Neural crest cell (in vitro differentiated cells): Measurements from ENCODE around the gene HEATR5A. TPM values are rescaled to one million over a fixed set of nuclear protein-coding genes. Genes with fewer than 3 reads are reported as not detected.

Experiments
- DNase-seq: peaks from one replicate; pipeline ENCODE4 v3.0.0; 2021; ENCODE audit warnings: low read depth, mixed read lengths, low spot score
- H3K27ac Mint-ChIP-seq: one replicate; pipeline ENCODE4 v1.8.0; 2021; ENCODE audit warnings: mild to moderate bottlenecking, mixed read lengths; ENCODE audit not compliant: unreplicated experiment
- H3K27me3 Mint-ChIP-seq: 2 replicates; pipeline ENCODE4 v1.8.0; 2021; ENCODE audit warnings: low read depth, mild to moderate bottlenecking, mixed read lengths
- H3K36me3 Mint-ChIP-seq: 2 replicates; pipeline ENCODE4 v1.8.0; 2021; ENCODE audit warnings: low read depth, mild to moderate bottlenecking, mixed read lengths
- H3K4me1 Mint-ChIP-seq: 2 replicates; pipeline ENCODE4 v1.8.0; 2021; ENCODE audit warnings: mixed read lengths
- H3K4me3 Mint-ChIP-seq: one replicate; pipeline ENCODE4 v1.8.0; 2021; ENCODE audit warnings: mild to moderate bottlenecking, mixed read lengths
- H3K9me3 Mint-ChIP-seq: 2 replicates; pipeline ENCODE4 v1.8.0; 2021; ENCODE audit warnings: mixed read lengths
- total RNA-seq: library from RNA; stranded (reverse); gene quantifications from 2 replicates; pipeline ENCODE4 v1.2.1, GENCODE V29; 2021
- TF ChIP-seq, protein P1 (sequence below): fragments of 200-600 bp; sonication (generic); conservative IDR thresholded peaks from 2 replicates; pipeline ENCODE4 v1.5.0; 2021; ENCODE audit warnings: antibody characterized with exemption, mild to moderate bottlenecking

The HEATR5A gene
- total RNA-seq, 1 donor from 2014 or later, result 32.6 TPM

GRCh38 chr14:31395119-31395518 lies 25.2 kb downstream of the HEATR5A start:
- Mint-ChIP-seq H3K27ac (no peak overlapping the region), H3K4me1 (no peaks in the 10 kb centered on the region), H3K27me3 (no peaks in the 10 kb centered on the region), H3K4me3 (no peak overlapping the region), H3K9me3 (no peaks in the 10 kb centered on the region), H3K36me3 (peaks cover 2% of the 10 kb centered on the region)
- TF ChIP-seq, protein P1, sequence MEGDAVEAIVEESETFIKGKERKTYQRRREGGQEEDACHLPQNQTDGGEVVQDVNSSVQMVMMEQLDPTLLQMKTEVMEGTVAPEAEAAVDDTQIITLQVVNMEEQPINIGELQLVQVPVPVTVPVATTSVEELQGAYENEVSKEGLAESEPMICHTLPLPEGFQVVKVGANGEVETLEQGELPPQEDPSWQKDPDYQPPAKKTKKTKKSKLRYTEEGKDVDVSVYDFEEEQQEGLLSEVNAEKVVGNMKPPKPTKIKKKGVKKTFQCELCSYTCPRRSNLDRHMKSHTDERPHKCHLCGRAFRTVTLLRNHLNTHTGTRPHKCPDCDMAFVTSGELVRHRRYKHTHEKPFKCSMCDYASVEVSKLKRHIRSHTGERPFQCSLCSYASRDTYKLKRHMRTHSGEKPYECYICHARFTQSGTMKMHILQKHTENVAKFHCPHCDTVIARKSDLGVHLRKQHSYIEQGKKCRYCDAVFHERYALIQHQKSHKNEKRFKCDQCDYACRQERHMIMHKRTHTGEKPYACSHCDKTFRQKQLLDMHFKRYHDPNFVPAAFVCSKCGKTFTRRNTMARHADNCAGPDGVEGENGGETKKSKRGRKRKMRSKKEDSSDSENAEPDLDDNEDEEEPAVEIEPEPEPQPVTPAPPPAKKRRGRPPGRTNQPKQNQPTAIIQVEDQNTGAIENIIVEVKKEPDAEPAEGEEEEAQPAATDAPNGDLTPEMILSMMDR, result no peak
- DNase-seq, result no peak

DNA sequence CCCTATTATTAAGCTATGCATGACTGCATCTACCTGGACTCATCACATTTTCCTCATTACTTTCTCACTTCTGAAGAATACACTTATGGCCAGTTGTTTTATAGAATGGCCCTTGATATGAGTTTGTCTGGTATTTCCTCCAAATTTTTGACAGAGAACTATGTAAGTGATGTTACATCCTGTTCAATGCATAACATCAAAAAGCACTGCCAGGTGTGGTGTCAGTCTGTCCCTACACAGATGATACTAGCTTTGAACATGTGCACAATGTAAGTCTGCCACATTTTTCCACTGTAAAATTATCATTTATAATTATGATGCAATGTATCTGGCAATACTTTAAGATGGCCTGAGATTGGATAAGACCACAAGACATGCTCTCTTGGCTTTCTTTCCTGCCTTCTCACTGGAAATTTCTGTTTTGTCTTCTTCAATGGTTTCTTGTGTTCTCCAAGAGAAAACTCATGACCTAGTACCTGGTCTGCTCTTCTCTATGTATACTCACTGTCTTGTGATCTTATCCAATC lies 28.3 kb downstream of the HEATR5A start:
- DNase-seq, result no peak
- no peak overlapping the region for H3K4me3 Mint-ChIP-seq
- peaks cover 12% of the 10 kb centered on the region for H3K4me1 Mint-ChIP-seq
- H3K9me3 Mint-ChIP-seq, result no peaks in the 10 kb centered on the region
- no peak overlapping the region for H3K27ac Mint-ChIP-seq
- no peaks in the 10 kb centered on the region for H3K27me3 Mint-ChIP-seq
- H3K36me3 Mint-ChIP-seq, result no peaks in the 10 kb centered on the region
- TF ChIP-seq, protein P1, result no peak

- Mint-ChIP-seq H3K27ac (no peak overlapping the region), H3K9me3 (no peaks in the 10 kb centered on the region), H3K36me3 (no peaks in the 10 kb centered on the region), H3K27me3 (no peaks in the 10 kb centered on the region), H3K4me3 (no peak overlapping the region), H3K4me1 (peaks cover 12% of the 10 kb centered on the region)
- DNase-seq, result no peak
- TF ChIP-seq, protein P1, result no peak
Measured at GRCh38 chr14:31391473-31391872, 28.9 kb downstream of the HEATR5A start.

DNA sequence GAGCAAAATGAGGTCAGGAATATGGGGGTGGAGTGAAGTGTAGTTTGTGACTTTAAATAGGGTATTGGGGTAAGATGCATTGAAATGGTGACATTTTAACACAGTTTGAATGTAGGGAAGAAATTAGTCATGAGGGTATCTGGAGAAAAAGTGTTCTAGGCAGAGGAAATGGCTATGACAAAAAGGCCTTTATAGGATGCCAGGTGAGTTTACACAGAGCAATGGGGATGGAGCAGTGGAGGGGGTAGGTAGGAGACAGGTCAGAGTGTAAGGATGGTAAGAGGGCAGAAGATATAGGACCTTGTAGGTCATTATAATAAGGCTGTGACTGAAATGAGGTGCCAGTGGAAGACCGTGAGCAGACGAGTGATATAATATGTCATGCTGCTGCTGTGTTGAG lies 30.4 kb downstream of the HEATR5A start:
- DNase-seq, result no peak
- Mint-ChIP-seq H3K4me1 (peaks cover 12% of the 10 kb centered on the region), H3K27ac (no peak overlapping the region), H3K27me3 (no peaks in the 10 kb centered on the region), H3K9me3 (no peaks in the 10 kb centered on the region), H3K36me3 (no peaks in the 10 kb centered on the region), H3K4me3 (no peak overlapping the region)
- TF ChIP-seq, protein P1, result no peak

- H3K36me3 Mint-ChIP-seq, result no peaks in the 10 kb centered on the region
- TF ChIP-seq, protein P1, result no peak
- no peak for DNase-seq
- H3K27me3 Mint-ChIP-seq, result no peaks in the 10 kb centered on the region
- H3K9me3 Mint-ChIP-seq, result no peaks in the 10 kb centered on the region
- peak overlapping the region; percentile 20 for H3K27ac Mint-ChIP-seq
- H3K4me1 Mint-ChIP-seq, result peaks cover 12% of the 10 kb centered on the region
- no peak overlapping the region for H3K4me3 Mint-ChIP-seq
Measured at GRCh38 chr14:31388687-31389413, 31.5 kb downstream of the HEATR5A start.
